ENCODE measurements around the gene OPCML.

OPCML gene

DNA sequence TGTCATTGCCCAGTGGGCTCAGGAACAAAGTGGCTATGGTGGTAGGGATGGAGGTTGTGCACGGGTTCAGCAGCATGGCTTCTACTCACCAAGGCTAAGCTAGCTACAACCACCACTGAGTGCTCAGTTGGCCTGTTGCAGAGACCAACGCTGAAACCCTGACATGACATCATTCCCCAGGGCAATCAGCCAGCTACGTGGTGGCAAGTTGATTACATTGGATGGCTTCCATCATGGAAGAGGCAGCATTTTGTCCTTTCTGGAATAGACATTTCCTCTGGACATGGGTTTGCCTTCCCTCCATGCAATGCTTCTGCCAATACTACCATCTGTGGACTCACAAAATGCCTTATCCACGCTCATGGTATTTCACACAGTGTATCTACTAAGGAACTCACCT lies 634.3 kb downstream of the OPCML start:
- DNase-seq (ENCODE audit: low read depth in 2 of 2): no peak

DNA sequence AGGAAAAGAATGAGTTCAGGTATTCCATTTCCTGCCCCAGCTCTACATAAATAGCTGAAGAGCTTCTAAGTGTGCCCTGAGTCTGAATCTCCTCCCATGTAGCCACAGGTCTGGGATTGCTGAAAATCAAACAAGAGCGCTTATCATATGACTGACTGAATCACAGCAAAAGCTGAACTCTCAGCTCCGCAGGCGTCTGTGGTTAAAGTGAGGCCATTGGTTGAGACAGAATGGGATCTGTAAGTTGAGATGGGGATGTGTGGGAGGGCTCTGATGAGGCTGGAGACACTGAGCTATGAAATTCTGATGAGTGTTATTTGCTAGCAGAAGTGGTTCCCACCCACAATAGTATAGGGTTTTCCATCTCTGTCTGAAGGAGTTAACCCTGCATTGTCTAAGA lies 637.0 kb downstream of the OPCML start:
- no peak for DNase-seq (ENCODE audit: low read depth in 2 of 2)

DNA sequence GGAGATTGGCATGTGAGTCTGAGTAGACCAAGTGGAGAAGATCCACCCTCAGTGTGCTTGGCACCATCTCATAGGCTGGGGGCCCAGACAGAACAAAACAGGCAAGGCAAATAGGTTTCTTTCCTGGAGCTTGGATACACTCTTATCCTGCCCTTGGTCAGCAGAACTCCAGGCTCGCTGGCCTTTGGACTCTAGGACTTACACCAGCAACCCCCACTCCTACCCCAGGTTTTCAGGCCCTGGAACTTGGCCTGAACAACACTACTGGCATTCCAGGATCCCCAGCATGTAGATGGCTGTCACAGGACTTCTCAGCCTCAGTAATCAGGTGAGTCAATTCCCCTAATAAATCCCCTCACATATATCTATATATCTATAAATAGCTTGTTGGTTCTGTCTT lies 637.7 kb downstream of the OPCML start:
- no peak for DNase-seq (ENCODE audit: low read depth in 2 of 2)

DNA sequence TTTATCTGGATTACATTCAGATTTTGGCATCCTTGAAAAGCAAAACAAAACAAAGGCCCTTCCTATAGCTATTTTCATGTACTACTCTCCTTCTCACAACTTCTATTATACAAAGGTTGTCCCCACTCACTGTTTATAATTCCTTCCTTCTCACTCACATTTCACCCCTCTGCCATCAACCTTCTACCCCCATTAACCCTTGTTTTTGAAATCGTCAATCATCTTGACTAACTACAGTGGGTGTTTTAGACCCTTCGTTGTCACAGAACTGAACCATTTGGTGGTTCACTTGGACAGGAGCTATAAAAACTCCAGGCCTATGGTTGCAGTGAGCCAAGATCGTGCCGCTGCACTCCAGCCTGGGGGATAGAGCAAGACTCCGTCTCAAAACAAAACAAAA lies 639.4 kb downstream of the OPCML start:
- no peak for DNase-seq (ENCODE audit: low read depth in 2 of 2)

DNA sequence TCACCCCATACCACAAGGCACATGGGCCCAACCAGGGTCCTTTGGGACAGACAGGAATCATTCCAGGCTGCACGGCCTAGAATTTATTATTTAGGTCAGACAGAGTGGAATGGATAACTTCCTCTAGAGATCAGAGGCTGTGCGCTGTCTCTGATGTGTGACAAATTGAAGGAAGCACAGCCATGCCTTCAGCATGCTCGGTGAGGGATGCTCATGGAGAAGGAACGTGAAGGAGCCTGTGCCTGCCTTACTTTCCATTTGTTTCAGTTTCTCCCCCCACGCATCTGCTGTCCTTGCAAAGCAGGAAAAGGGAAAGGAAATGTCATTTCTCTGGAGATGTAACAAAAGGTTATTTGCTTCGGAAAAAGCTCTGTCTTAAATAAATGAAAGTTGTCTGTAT lies 644.1 kb downstream of the OPCML start:
- no peak for DNase-seq (ENCODE audit: low read depth in 2 of 2)

DNA sequence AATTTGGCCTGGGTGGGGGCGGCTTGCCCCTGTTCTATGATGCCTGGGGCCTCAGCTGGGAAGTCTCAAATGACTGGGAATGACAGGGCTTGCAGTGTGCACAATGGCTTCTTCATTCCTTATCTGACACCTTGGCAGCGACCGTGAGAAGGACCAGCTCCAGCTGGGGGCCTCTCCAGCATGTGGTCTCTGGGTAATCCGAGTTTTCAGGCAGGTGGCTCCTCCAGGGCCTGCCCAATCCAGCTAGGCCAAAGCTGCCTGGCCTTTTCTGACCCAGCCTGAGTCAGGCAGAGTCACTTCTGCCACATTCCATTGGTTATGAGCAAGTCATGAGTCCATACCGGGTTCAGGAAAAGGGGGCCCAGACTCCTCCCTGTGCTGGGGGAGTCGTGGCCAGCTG lies 646.0 kb downstream of the OPCML start:
- DNase-seq (ENCODE audit: low read depth in 2 of 2): no peak

DNA sequence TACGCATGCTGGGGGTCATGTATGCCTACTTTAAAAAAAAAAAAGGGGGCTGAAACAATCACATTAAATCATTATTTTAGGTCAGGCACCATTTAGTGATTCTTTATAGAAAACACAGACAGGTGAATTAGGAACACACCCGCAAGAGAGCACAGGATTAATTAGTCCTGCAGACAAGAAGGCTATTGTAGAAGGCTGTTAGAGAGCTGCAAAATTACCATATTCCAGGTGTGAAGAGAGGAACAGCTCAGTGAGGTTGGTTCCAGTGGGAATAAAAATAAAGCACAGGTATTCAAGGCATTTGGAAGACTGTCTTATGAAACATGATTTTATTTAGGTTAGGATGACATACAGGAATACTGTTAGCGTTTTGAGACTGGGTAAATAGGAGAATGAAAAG lies 649.1 kb downstream of the OPCML start:
- DNase-seq (ENCODE audit: low read depth in 2 of 2): no peak

DNA sequence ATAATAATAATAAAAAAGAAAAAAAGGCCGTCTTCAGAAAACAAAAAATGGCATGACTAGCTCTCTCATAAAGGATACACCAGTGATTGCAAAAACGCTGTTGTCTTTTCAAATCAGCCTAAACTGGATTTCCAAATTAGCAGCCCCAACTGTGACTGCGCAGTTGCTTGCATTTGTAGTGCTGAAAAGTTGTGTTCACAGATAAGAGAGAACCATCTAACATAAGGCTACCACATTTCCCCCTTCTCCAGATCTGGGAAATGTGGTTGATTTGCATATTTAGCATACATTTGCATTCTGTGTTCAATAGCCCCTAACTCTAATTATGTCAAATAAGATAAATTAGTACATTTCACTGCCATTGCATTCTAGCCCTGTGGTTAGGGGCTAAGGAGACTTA lies 650.7 kb downstream of the OPCML start:
- DNase-seq (ENCODE audit: low read depth in 2 of 2): no peak

DNA sequence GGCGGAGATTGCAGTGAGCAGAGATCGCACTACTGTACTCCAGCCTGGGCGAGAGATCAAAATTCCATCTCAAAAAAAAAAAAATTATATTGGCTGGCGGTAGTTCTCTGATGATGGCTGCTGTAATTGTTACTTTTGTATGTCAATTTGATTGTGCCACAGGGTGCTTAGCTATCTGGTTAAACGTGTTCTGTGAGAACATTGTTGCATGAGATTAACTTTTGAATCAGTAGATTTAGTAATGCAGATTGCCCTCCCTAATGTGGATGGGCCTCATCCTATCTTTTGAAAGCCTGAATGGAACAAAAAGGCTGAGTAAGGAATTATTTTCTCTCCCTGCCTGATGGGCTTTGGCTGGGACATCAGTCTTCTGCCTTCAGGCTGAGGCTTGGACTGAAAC lies 654.2 kb downstream of the OPCML start:
- DNase-seq (ENCODE audit: low read depth in 2 of 2): no peak

DNA sequence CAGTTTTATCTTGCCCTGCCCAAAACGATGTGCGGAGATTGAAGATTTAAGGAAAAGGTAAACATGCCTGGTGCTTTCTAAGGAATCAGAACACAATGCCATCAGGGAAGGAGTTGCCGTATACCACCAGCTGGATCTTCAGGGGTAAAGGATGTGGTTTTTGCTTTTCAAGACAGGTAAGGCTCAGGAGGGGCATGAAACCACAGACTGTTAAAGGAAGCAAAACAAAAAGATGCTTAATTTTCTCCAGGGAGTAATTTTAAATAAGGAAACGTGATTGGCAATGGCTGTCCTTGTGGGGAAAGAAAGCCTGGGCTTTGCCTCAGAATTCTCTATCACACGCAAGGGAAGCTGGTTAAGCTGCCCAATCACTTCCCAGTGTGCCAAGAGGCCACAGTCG lies 655.6 kb downstream of the OPCML start:
- no peak for DNase-seq (ENCODE audit: low read depth in 2 of 2)

DNA sequence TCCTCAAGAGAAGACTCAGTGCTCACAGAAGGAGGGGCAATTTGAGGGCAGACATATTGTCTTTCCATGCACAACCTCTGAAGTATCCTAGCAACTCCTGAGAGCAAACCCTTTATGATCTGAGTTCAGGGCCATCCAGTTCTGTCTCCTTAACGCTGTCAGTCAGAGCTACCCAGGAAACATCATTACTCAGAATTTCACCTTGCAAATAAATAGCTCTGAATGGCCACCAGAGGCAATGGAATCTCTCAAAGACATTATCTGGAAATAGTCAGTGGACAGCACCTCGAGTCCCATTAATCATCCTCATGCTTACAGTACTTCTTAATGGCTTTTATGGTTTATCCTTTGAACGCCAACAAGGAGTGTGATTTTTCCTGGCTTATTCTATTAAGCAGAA lies 656.1 kb downstream of the OPCML start:
- DNase-seq (ENCODE audit: low read depth in 2 of 2): no peak

DNA sequence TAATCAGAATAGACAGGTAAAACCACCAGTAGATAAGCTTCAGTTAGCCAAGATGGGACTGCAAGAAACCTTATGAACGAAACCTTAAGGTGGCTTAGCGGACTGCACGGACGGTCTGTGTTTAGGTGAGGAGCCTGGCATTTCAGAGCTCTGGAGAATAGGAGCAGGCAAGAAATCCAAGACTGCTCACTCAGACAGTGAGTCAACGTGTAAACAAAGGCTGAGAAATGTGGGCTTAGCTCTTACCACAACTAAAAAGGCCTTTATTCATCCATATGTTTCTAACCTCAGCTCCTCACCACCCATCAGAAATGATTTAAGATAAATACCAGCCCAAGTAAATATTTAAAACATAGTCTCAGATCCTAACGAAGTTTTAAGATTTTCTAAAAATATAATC lies 657.7 kb downstream of the OPCML start:
- DNase-seq (ENCODE audit: low read depth in 2 of 2): no peak

DNA sequence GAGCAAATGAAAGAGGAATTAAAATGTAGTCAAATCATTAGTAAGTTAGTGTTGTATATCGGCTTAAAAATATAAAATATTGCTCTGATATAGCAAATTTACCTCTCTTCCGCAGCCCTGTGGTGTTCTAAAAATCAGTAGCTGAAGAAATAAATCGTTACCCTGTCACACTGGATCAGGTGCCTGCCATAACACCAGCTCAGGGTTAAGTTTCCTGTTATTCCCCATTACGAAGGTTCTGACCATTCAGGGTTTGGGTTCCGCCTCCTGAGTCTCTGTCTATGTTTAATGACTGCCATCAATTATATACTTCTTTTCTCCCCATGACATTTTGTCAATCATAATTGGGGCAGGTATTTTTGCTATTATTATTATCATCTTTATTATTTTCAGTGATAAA lies 658.5 kb downstream of the OPCML start:
- DNase-seq (ENCODE audit: low read depth in 2 of 2): no peak

DNA sequence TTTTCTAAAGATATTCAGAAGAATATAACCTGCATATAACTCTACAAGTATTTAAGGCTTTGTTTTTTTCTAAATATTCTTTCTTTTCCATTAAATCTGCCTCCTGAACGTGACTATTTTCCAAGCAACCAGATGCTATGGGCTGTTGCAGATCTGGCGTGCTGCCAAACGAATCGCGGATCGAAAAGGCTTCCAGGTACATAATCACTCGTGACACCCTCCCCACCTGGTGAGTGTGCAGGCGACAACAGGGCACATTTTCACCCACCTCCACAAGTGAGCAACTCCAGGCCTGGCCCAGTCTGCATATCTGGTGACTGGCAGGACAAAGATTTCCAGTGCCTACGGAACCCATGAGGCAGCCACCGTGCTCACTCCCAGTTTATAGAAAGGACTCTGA lies 660.1 kb downstream of the OPCML start:
- no peak for DNase-seq (ENCODE audit: low read depth in 2 of 2)

DNA sequence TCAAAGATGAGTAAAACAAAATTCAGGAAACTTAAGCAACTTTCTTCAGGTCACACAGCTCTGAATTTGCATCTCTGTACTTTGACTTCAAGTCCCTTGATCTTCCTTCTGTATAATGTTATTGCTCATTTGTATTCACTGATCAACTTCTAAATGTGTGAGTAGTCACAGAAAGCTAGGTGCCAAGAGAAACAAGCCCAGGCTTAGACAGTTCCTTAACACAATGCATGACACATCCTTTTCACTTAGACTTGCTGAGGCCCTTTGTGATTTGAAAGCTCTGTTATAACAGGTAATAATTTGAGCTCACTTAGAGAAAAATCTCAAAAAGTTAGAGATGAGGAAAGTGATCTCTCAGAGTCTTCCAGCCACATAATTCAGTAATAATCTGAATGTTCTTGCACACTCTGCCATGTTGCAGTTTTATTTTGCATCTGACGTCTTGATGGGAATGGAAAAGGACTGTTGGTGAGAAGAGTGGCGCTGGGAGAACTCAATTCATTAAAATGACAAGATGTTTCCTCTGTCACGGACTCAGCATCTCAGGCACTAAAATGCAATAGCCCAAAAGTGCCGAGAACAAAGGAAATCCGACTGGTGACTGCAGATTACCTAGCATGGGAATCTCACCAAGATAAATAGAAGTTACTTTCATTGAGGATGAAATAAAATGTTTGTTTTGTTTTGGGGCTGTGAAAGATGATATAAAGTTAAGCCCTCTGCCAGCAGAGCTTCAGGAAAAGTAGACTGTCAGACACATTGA lies 665.3 kb downstream of the OPCML start:
- DNase-seq (ENCODE audit: low read depth in 2 of 2): no peak

DNA sequence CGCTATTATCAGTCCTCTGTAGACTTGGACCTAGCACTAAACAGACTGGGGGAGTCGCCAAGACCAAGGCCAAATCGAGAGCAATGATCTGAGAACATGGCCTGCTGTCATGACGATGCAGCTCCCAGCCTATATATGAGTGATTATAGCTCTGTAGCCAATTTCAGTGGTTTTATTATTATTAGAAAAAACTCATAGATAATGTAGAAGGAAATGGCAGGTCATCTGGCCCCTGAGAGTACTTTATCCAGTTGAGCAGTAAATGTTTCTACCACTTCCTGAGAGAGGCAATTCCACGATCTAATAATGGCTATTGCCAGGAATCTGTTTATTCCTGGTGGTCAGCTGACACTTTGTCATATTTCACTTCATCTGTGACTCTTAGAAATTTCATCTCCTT lies 666.7 kb downstream of the OPCML start:
- no peak for DNase-seq (ENCODE audit: low read depth in 2 of 2)

DNA sequence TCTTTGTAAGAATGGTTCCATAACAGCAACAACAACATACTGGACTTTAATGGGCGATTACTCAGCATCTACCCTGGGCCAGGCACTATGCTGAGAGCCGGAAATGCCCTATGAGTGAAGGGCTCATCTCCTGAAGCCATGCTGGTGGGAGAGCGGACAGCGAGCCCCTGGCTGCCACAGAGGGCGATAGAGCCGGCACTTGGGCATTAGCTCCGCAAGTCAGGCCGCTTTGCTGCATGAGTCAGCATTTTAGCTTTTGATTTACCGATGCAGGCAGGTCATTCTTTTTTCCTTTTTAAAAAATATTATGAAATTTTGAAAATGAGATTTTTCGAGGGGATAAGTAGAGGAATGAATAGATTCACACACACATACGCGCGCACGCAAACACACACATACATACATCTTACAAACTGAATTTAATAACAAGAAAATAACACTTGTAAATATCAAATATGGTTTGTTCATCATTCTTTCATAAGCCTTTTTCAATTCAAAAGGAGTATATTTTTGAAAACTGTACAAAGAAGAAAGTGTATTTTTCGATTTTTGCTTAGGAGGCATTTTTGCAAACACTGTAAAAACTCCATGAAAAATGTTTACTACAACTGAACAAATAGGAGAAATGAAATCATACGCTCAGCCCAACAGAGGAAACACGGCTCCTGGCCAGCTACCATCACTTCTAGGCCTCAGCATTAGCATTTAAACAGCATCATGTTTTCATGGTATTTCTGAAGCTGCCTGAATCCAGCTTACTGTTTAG lies 667.3 kb downstream of the OPCML start:
- no peak for DNase-seq (ENCODE audit: low read depth in 2 of 2)

DNA sequence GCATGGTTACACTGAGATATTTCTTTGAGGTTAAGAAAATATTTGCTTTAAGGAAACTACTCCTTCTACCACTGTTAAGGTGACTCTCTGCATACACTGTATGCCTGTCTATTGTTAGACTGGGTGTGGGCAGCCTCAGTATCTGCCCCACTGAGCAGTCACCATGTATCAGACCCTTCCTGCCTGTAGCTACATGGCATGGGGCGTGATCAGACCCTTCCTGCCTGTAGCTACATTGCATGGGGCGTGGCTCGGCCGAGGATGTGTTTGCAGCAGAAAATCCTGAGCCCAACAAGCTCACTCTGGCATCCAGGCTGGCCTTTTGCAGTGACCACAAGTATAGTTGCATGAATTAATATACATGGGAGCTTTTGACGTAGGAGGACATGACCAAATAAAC lies 669.4 kb downstream of the OPCML start:
- no peak for DNase-seq (ENCODE audit: low read depth in 2 of 2)

DNA sequence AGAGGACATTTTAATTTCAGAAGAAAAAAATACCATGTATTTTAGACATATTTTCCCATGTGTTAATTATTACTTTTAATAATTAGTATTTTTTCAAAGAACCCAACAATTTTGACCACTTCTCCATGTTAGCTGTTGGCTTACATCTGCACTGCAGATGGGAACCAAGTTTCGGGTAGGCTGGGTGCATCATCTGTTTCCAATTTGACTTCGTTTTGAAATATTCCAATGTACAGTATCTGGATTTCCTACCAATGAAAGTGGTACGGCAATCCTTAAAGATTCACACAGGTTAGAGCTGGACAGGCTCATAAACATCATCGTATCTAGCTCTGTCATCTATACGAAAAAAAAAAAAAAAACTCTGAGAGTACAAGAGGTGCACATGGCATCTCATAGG lies 670.2 kb downstream of the OPCML start:
- DNase-seq (ENCODE audit: low read depth in 2 of 2): no peak

DNA sequence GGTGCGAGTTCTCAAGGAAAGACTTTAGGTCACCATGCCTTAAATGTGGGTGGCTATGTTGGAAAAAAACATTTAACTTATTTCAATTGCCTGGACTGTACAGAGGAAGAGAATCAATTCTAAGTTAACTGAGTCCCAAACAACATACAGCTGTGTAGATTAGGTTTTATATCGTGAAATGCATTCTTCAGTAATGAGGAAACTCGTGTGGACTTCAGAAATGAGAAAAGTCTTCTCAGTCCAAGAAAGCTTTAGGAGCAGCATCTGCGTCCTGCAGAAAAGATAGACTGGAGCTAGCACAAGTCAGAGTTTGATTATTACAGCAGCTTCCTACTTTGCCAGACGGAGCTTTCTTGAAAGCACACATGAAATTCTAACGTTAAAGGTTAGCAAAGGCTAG lies 673.0 kb downstream of the OPCML start:
- DNase-seq (ENCODE audit: low read depth in 2 of 2): no peak

DNA sequence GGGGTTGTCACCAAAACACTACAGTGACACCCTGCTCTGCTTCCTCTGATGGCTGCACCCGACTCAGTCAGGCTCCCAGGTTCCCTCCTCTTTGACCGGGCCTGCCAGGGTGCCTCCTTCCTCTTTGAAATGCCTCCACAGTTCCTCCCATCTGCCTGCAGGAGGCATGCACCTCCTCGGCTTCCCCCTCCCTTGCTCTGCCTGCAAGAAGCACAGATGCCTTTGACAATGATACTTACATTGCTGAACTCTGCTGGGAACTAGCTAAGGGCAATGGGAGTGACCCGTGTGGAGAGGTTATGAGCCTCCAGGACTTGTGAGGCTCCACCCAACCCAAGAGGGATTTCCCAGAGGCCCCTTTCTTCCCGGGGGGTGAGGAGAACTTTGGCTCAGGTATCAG lies 674.1 kb downstream of the OPCML start:
- DNase-seq (ENCODE audit: low read depth in 2 of 2): no peak

DNA sequence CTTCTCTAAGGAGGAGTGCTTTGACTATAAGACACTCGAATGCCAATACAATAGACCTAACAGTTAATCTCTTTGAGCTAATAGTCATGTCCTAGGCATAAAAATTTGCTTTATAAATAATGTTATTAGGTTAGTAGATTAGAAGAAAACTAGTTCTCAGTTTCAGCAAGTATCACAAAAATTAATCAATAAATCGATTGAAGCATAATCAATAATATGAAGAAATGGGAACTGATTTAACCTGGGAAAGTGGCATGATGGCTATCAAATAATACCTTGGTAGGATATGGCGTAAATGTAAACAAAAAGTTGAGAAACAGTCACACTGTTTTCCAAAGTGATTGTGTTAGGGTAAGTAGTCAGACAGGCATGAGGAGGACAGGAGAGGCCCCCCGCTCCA lies 676.3 kb downstream of the OPCML start:
- no peak for DNase-seq (ENCODE audit: low read depth in 2 of 2)

DNA sequence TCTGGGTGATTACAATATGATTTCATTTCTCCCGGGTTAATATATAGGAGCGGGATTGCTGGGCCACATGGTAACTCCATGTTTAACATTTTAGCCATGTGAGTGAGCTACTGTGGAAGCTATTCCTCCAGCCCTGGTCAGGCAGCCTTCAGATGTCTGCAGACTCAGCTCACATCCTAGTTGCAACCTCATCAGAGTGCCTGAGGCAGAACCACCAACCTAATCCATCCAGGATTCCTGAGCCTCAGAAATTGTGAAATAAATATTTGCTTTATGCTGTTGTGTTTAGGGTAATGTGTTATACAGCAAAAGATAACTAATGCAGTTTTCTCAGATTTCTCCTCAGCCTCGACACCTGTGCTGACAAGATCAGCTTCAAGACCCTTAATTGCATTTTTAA lies 676.8 kb downstream of the OPCML start:
- no peak for DNase-seq (ENCODE audit: low read depth in 2 of 2)

DNA sequence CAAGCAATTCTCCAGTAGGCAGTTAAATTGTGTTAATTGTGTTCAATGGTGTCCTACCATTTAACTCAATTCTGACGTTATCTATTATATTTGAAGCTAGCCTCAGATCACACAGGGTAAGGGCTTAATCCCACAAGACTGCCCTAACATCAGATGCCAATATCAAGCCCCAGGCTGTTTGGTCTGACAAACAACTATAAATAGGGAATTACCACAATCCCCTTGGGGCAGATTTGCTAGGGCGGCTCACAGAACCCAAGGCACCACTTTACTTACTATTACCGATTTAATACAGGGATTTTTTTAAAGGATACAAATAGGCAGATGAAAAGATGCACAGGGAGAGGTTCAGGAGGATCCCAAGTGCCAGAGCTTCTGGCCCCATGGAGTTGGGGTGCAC lies 678.4 kb downstream of the OPCML start:
- DNase-seq (ENCODE audit: low read depth in 2 of 2): no peak

Measured in stimulated activated CD4-positive, alpha-beta T cell treated with anti-CD3 and anti-CD28 coated beads, Interleukin-4, amount 100 ng/mL, for 48 hours (primary cell).